GM19193 (cell line): Measurements from ENCODE around the gene SFSWAP.

ENCODE experiments used
- POLR2A ChIP-seq: IDR thresholded peaks from 4 replicates; pipeline ENCODE4 v1.6.1; 2011; ENCODE audit not compliant: insufficient read depth, insufficient read length; ENCODE audit errors: extremely low read depth

Gene SFSWAP

DNA sequence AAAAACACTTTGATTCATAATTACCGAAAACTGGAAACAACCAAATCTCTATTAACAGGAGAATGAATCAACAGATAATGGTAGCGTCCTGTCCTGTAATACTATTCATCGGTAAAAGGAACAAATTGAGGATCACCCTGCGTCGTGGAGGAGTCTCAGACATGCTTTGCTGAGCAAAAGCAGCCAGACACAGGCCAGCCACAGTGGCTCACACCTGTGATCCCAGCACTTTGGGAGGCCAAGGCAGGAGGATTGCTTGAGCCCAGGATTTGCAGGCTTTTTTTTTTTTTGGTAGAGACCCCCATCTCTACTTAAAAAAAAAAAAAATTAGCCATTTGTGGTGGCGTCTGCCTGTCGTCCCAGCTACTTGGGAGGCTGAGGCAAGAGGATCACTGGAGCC, 83.2 kb downstream of the SFSWAP start:
- TF ChIP-seq POLR2A = no peak

- TF ChIP-seq POLR2A = no peak
Observed at GRCh38 chr12:131794573-131794972, 83.7 kb downstream of the SFSWAP start.

GRCh38 chr12:131795064-131795463, 84.2 kb downstream of the SFSWAP start:
- no peak for TF ChIP-seq POLR2A

GRCh38 chr12:131795690-131796410, 85.0 kb downstream of the SFSWAP start:
- no peak for TF ChIP-seq POLR2A

- no peak for TF ChIP-seq POLR2A
Observed at GRCh38 chr12:131796411-131796736, 85.5 kb downstream of the SFSWAP start.

GRCh38 chr12:131796754-131797587, 86.1 kb downstream of the SFSWAP start:
- no peak for TF ChIP-seq POLR2A

DNA sequence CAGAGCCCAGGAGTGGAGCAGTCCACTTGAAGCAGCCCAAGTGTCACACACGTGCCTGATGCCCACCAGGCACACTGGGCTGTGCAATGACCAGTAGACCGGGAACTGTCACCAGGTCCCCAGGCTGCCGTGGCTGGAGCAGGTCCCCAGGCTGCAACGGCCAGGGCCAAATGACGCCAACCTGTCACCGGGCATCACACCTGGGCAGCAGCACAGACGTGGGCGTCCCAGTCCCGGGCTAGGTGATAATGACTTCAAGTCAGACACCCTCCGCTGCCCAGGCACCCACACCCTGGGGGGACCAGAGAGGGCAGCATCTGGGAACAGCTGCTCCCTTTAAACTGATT, 86.7 kb downstream of the SFSWAP start:
- no peak for TF ChIP-seq POLR2A

GRCh38 chr12:131799195-131799594, 88.3 kb downstream of the SFSWAP start:
- no peak for TF ChIP-seq POLR2A

DNA sequence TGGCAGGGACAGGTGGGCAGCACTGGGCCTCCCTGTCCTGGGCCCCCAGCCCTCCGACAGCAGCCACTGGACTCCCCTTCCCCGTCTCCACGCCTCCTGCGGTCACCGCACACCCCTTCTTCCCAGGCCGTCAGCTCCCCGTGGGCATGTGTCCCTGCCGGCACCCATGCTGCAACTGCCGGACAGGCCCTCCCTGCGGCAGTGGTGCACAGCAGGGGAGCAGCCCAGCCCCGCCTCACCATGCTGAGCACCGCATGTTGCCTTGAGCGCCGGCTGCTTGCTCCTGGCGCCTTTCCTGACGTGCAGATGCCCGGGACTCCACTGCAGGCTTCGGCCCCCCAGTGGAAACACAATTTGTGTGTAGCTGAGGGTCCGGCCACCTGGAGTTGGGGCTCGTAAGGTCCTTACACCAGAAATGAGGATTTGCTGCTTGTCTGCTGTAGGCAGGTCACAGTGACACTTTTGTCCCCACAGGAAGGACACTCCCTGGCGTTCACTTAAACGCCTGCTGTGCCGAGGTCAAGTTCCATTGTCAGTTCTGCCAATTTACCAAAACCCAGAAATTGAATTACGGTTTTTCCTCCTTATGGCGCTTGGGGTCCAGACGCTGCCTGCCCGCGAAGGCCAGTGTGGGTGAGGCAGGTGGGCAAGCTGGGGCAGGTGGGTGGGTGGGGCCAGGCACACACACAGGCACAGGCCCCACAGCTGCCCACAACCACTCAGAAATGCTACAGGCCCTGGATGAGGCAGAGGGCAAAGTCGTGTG, 89.1 kb downstream of the SFSWAP start:
- no peak for TF ChIP-seq POLR2A

DNA sequence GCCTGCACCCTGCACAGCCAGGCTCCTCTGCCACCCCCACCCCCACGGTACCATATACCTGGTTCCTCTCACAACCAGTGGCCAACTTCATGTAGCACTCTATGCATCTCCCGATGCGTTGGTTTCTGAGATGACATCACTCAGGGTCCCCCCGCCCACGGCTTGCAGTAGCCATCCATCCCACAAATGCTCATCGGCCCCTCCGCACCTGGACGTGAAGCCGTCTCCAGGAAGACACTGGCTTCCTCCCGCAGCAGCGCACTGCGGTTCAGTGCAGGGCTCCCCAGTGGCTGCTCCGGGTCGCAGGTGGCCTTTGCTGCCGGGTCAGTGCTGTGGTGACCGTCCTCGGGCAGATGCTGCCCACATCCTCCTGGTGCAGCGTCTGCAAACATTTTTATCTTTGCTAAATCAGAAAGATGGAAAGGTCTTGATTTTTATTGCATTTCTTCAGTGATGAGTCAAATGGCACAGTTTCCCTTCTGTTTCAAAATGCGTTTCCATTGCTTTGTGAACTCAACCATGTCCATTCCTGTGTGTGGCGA, 89.8 kb downstream of the SFSWAP start:
- no peak for TF ChIP-seq POLR2A

GRCh38 chr12:131801254-131801866, 90.5 kb downstream of the SFSWAP start:
- no peak for TF ChIP-seq POLR2A

GRCh38 chr12:131803961-131804521, 93.2 kb downstream of the SFSWAP start:
- no peak for TF ChIP-seq POLR2A

GRCh38 chr12:131805421-131805820, 94.5 kb downstream of the SFSWAP start:
- no peak for TF ChIP-seq POLR2A

DNA sequence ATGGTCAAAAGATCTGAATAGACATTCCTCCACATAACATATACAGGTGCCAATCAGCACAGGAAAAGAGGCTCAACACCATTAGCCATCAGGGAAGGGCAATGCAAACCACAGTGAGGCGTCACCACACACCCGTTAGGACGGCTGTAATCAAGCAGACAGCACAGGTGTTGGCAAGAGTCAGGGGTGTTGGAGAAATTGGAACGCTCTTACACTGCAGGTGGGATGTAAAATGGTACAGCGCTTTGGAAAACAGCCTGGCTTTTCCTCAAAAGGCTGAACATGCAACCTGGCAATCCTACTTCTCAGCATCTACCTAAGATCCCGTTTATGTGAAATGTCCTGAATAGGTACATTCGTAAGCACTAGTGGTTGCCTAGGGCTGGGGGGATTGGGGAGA, 95.8 kb downstream of the SFSWAP start:
- no peak for TF ChIP-seq POLR2A
